ENCODE results near the gene ZBTB7B.
"Not testable (repeated sequence)": the region's sequence is repeated elsewhere in the genome, so short reads cannot be mapped to it uniquely, and the experiment has no call there.

ZBTB7B gene

GRCh38 chr1:154988058-154988954 lies 14.3 kb upstream of the ZBTB7B start:
- DNase-seq (ENCODE audit: low read depth, low spot score) = no peak

- no peak for DNase-seq (ENCODE audit: low read depth, low spot score)
Measured at GRCh38 chr1:154989195-154989860, 13.3 kb upstream of the ZBTB7B start.

GRCh38 chr1:154990276-154990675 lies 12.3 kb upstream of the ZBTB7B start:
- DNase-seq (ENCODE audit: low read depth, low spot score) = no peak

GRCh38 chr1:154992721-154993571 lies 9.7 kb upstream of the ZBTB7B start:
- no peak for DNase-seq (ENCODE audit: low read depth, low spot score)

GRCh38 chr1:154993572-154994268 lies 8.9 kb upstream of the ZBTB7B start, which contains the start of gene LENEP:
Gene LENEP (plus strand): TSS chr1:154993586. CDS start chr1:154993608, 22 bp downstream.
- no peak for DNase-seq (ENCODE audit: low read depth, low spot score)

GRCh38 chr1:154994269-154994587 lies 8.4 kb upstream of the ZBTB7B start:
- no peak for DNase-seq (ENCODE audit: low read depth, low spot score)

- no peak for DNase-seq (ENCODE audit: low read depth, low spot score)
Measured at GRCh38 chr1:154994591-154994990, 8.0 kb upstream of the ZBTB7B start.

GRCh38 chr1:154995301-154995983 lies 7.2 kb upstream of the ZBTB7B start:
- DNase-seq (ENCODE audit: low read depth, low spot score) = not testable (repeated sequence)

GRCh38 chr1:154996966-154997701 lies 5.5 kb upstream of the ZBTB7B start:
- no peak for DNase-seq (ENCODE audit: low read depth, low spot score)

- DNase-seq (ENCODE audit: low read depth, low spot score) = no peak
Measured at GRCh38 chr1:154998201-154998780, 4.3 kb upstream of the ZBTB7B start.

GRCh38 chr1:154998818-154999570 lies 3.6 kb upstream of the ZBTB7B start:
- DNase-seq (ENCODE audit: low read depth, low spot score) = no peak

GRCh38 chr1:154999571-155000410 lies 2.8 kb upstream of the ZBTB7B start:
- no peak for DNase-seq (ENCODE audit: low read depth, low spot score)

- no peak for DNase-seq (ENCODE audit: low read depth, low spot score)
Measured at GRCh38 chr1:155000411-155000725, 2.2 kb upstream of the ZBTB7B start.

GRCh38 chr1:155000726-155001424 lies 1.7 kb upstream of the ZBTB7B start:
- DNase-seq (ENCODE audit: low read depth, low spot score) = peak; percentile 77

- no peak for DNase-seq (ENCODE audit: low read depth, low spot score)
Measured at GRCh38 chr1:155001425-155001674, 1.3 kb upstream of the ZBTB7B start.

GRCh38 chr1:155001675-155002463 lies 733 bp upstream of the ZBTB7B start:
- peak; percentile 93 for DNase-seq (ENCODE audit: low read depth, low spot score)

GRCh38 chr1:155003227-155003765 lies 694 bp downstream of the ZBTB7B start:
- no peak for DNase-seq (ENCODE audit: low read depth, low spot score)
